H1 (cell line): ENCODE data around the gene SIGLEC6. TPM values are rescaled to one million over a fixed set of nuclear protein-coding genes. Genes with fewer than 3 reads are reported as not detected.

Source experiments
- CTCF ChIA-PET: fragments of 300-600 bp; sonication (Branson Sonifier 250); formaldehyde crosslinking; loops from one replicate; lab custom pipeline; 2021; ENCODE audit not compliant: partially characterized antibody; lab: Charles Lee
- POLR2A ChIA-PET: fragments of 300-600 bp; sonication (Branson Sonifier 250); formaldehyde crosslinking; loops from one replicate; lab custom pipeline; 2021; ENCODE audit warnings: inconsistent platforms; ENCODE audit not compliant: partially characterized antibody; lab: Charles Lee
- DNase-seq, 2 experiments: peaks; one replicate each; pipeline versions ENCODE4 v3.0.0 to v3.0.0-alpha.2; 2010 to 2022; ENCODE audit warnings: low spot score in 2 of 2, low read depth in 1 of 2, mixed read lengths in 1 of 2
- FAIRE-seq: peaks from 2 replicates; lab custom pipeline; 2011; peaks lifted over from hg19 to GRCh38; lab: Jason Lieb, UNC
- H2AFZ ChIP-seq: 2 replicates; pipeline ENCODE4 v1.8.1; 2012; ENCODE audit warnings: low read length, inconsistent platforms
- H2AK5ac ChIP-seq: 2 replicates; pipeline ENCODE4 v1.6.1; 2013; ENCODE audit warnings: low read depth, low read length
- H2BK120ac ChIP-seq: replicated peaks from 2 replicates; pipeline ENCODE3; 2013; ENCODE audit warnings: low read depth, low read length, inconsistent platforms
- H2BK12ac ChIP-seq: 2 replicates; pipeline ENCODE4 v1.6.1; 2013; ENCODE audit warnings: low read depth, low read length
- H2BK15ac ChIP-seq: 2 replicates; pipeline ENCODE4 v1.6.1; 2013; ENCODE audit warnings: low read length
- H2BK20ac ChIP-seq: 2 replicates; pipeline ENCODE4 v1.6.1; 2013; ENCODE audit warnings: low read length
- H2BK5ac ChIP-seq: 2 replicates; pipeline ENCODE4 v1.6.1; 2013; ENCODE audit warnings: low read depth, low read length
- H3K14ac ChIP-seq: 2 replicates; pipeline ENCODE4 v1.6.1; 2013; ENCODE audit warnings: inconsistent platforms; ENCODE audit not compliant: insufficient read length
- H3K18ac ChIP-seq: 2 replicates; pipeline ENCODE4 v1.6.1; 2013; ENCODE audit warnings: low read length; ENCODE audit errors: extremely low read depth
- H3K23ac ChIP-seq: 2 replicates; pipeline ENCODE4 v1.6.1; 2013; ENCODE audit warnings: inconsistent platforms; ENCODE audit not compliant: insufficient read length
- H3K23me2 ChIP-seq: 2 replicates; pipeline ENCODE4 v1.6.1; 2013; ENCODE audit warnings: low read depth, low read length
- H3K27ac ChIP-seq: 2 replicates; pipeline ENCODE4 v1.6.1; 2011; ENCODE audit warnings: low read depth, low read length, inconsistent platforms
- H3K27me3 ChIP-seq, 4 experiments: replicated peaks in 1 of 4; 1 replicate in 1 of 4; 2 replicates in 3 of 4; pipeline versions ENCODE4 v1.6.1 to v1.8.1; 2011 to 2013; ENCODE audit warnings: low read length in 3 of 4, mild to moderate bottlenecking in 3 of 4, inconsistent platforms in 2 of 4, mixed read lengths in 2 of 4, moderate library complexity in 1 of 4; ENCODE audit not compliant: control insufficient read depth in 3 of 4, insufficient read depth in 3 of 4; ENCODE audit errors: extremely low read depth in 1 of 4
- H3K36me3 ChIP-seq, 4 experiments: 2 replicates each; pipeline versions ENCODE4 v1.6.1 to v1.8.1; 2011 to 2013; ENCODE audit warnings: mild to moderate bottlenecking in 4 of 4, low read length in 3 of 4, moderate library complexity in 2 of 4, control low read depth in 1 of 4, inconsistent platforms in 1 of 4; ENCODE audit not compliant: insufficient read depth in 4 of 4, control insufficient read depth in 2 of 4
- H3K4ac ChIP-seq: replicated peaks from 2 replicates; pipeline ENCODE3; 2013; ENCODE audit warnings: low read length, low read depth, mixed read lengths, inconsistent platforms; ENCODE audit not compliant: insufficient read length
- H3K4me1 ChIP-seq, 4 experiments: replicated peaks in 1 of 4; 1 replicate in 1 of 4; 2 replicates in 3 of 4; pipeline versions ENCODE4 v1.6.1 to v1.8.1; 2011 to 2013; ENCODE audit warnings: low read length in 3 of 4, inconsistent platforms in 2 of 4, mixed read lengths in 1 of 4; ENCODE audit not compliant: insufficient read depth in 4 of 4, control insufficient read depth in 3 of 4
- H3K4me2 ChIP-seq, 2 experiments: 2 replicates each; pipeline versions ENCODE4 v1.6.1 to v1.8.1; 2011 to 2013; ENCODE audit warnings: low read depth in 2 of 2, low read length in 2 of 2, control low read depth in 1 of 2, inconsistent platforms in 1 of 2, mild to moderate bottlenecking in 1 of 2; ENCODE audit not compliant: insufficient read depth in 1 of 2
- H3K4me3 ChIP-seq, 4 experiments: fragments of 200-600, 300-600 bp in 1 of 4; sonication (generic), shearing (Covaris generic), sonication (Bioruptor Twin) in 1 of 4; 2 replicates each; pipeline versions ENCODE4 v1.5.1 to v1.8.1; 2011 to 2016; ENCODE audit warnings: low read length in 4 of 4, low read depth in 3 of 4, control low read depth in 2 of 4, inconsistent platforms in 2 of 4, mild to moderate bottlenecking in 2 of 4, mixed read lengths in 1 of 4, moderate library complexity in 1 of 4; ENCODE audit not compliant: insufficient read depth in 2 of 4; ENCODE audit errors: extremely low read depth in 1 of 4
- H3K56ac ChIP-seq: replicated peaks from 2 replicates; pipeline ENCODE3; 2013; ENCODE audit warnings: low read depth, mild to moderate bottlenecking, mixed read lengths, low read length, inconsistent platforms; ENCODE audit not compliant: insufficient read length
- H3K79me1 ChIP-seq: 2 replicates; pipeline ENCODE4 v1.6.1; 2013; ENCODE audit warnings: low read depth, low read length, control low read depth
- H3K79me2 ChIP-seq, 2 experiments: 2 replicates each; pipeline versions ENCODE4 v1.6.1 to v1.8.1; 2012 to 2013; ENCODE audit warnings: low read length in 2 of 2, mild to moderate bottlenecking in 2 of 2, inconsistent platforms in 1 of 2; ENCODE audit not compliant: insufficient read depth in 2 of 2, control insufficient read depth in 1 of 2
- H3K9ac ChIP-seq, 4 experiments: replicated peaks in 1 of 4; 1 replicate in 1 of 4; 2 replicates in 3 of 4; pipeline versions ENCODE4 v1.6.1 to v1.8.1; 2011 to 2013; ENCODE audit warnings: low read depth in 3 of 4, low read length in 3 of 4, control low read depth in 2 of 4, mild to moderate bottlenecking in 2 of 4, moderate library complexity in 2 of 4, inconsistent platforms in 1 of 4; ENCODE audit errors: extremely low read depth in 1 of 4
- H3K9me3 ChIP-seq, 2 experiments: 2 replicates each; pipeline versions ENCODE4 v1.6.1 to v1.8.1; 2012 to 2013; ENCODE audit warnings: mild to moderate bottlenecking in 2 of 2, moderate library complexity in 2 of 2, control low read depth in 1 of 2, inconsistent platforms in 1 of 2, low read depth in 1 of 2, low read length in 1 of 2, mixed read lengths in 1 of 2; ENCODE audit not compliant: insufficient read depth in 2 of 2
- H4K20me1 ChIP-seq, 2 experiments: replicated peaks in 1 of 2; 2 replicates each; pipeline versions ENCODE3 to v1.8.1; 2011 to 2013; ENCODE audit warnings: inconsistent platforms in 2 of 2, low read length in 2 of 2, mild to moderate bottlenecking in 1 of 2; ENCODE audit not compliant: insufficient read depth in 2 of 2, control insufficient read depth in 1 of 2
- H4K5ac ChIP-seq: 2 replicates; pipeline ENCODE4 v1.6.1; 2013; ENCODE audit warnings: low read length, low read depth, mixed read lengths, inconsistent platforms; ENCODE audit not compliant: insufficient read length
- H4K8ac ChIP-seq: 2 replicates; pipeline ENCODE4 v1.8.0; 2013; ENCODE audit warnings: mild to moderate bottlenecking, moderate library complexity, low read length, inconsistent platforms; ENCODE audit not compliant: insufficient read depth; ENCODE audit errors: extremely low read depth
- H4K91ac ChIP-seq: replicated peaks from 2 replicates; pipeline ENCODE3; 2013; ENCODE audit warnings: low read length, mixed read lengths, inconsistent platforms; ENCODE audit not compliant: insufficient read length
- GABPA ChIP-seq: IDR thresholded peaks from 2 replicates; pipeline ENCODE4 v1.6.1; 2011; ENCODE audit warnings: mild to moderate bottlenecking, low read length, moderate library complexity, borderline replicate concordance; ENCODE audit not compliant: insufficient read depth
- MAFK ChIP-seq: IDR thresholded peaks from 2 replicates; pipeline ENCODE4 v1.6.1; 2012; ENCODE audit warnings: low read depth, mild to moderate bottlenecking, improper control_type of control experiment, low read length
- RBBP5 ChIP-seq: IDR thresholded peaks from 2 replicates; pipeline ENCODE4 v1.7.1; 2012; ENCODE audit warnings: low read depth, mild to moderate bottlenecking, inconsistent platforms, low read length, moderate library complexity, borderline replicate concordance
- SP2 ChIP-seq: IDR thresholded peaks from 2 replicates; pipeline ENCODE4 v1.6.1; 2012; ENCODE audit warnings: mild to moderate bottlenecking, low read length, inconsistent platforms
- TBP ChIP-seq: IDR thresholded peaks from 2 replicates; pipeline ENCODE4 v1.6.1; 2011; ENCODE audit warnings: low read depth, low read length, improper control_type of control experiment
- YY1 ChIP-seq: IDR thresholded peaks from 2 replicates; pipeline ENCODE4 v1.6.1; 2011; ENCODE audit warnings: low read depth, mild to moderate bottlenecking, low read length
- WGBS, 2 experiments: shearing (Covaris generic) in 1 of 2; methylation state at CpG; one replicate each; pipeline versions ENCODE4 v1.1.6 to v1.1.7; 2013 to 2015; ENCODE audit warnings: low lambda C conversion rate in 2 of 2, mixed read lengths in 2 of 2, inconsistent platforms in 1 of 2, low coverage in 1 of 2, missing lambda C conversion rate in 1 of 2; ENCODE audit not compliant: insufficient replicate concordance in 2 of 2, insufficient coverage in 1 of 2, insufficient read length in 1 of 2; ENCODE audit errors: extremely low coverage in 1 of 2, missing lambda C conversion rate in 1 of 2; 5-methylcytosine and 5-hydroxymethylcytosine counted together
- polyA plus RNA-seq, 7 experiments: library from polyadenylated mRNA; depleted of rRNA in 3 of 7; stranded (reverse) in 5 of 7; unstranded in 2 of 7; fragments of >200 nt in 5 of 7; fragments of 200-250 nt in 2 of 7; gene quantifications; 1 replicate in 5 of 7; 2 replicates in 1 of 7; 4 replicates in 1 of 7; pipeline versions ENCODE4 v1.2.1 to v1.2.3, GENCODE V29; 2011 to 2013; ENCODE audit warnings: missing spikeins in 2 of 7, mixed read lengths in 2 of 7
- total RNA-seq: library from RNA; stranded (reverse); fragmentation: NEBNext Ultra II Directional; extraction: Animal tissue kit (Norgen Biotek cat#: 25700); gene quantifications from 2 replicates; pipeline ENCODE4 v1.2.1, GENCODE V29; 2021

SIGLEC6 gene
- total and polyA plus RNA-seq, 2 of the 8 experiments (the other 6 are each of a cell fraction or from before 2014, with no cell fraction given) = 0.05 TPM; not detected in 1

GRCh38 chr19:51547397-51548212 lies 16.1 kb upstream of the SIGLEC6 start:
- no peak for TF ChIP-seq YY1
- no peak for TF ChIP-seq GABPA
- TF ChIP-seq RBBP5 = no peak
- TF ChIP-seq TBP = no peak
- TF ChIP-seq SP2 = no peak
- no peak for TF ChIP-seq MAFK
- TF ChIP-seq, all 59 proteins: peak for 0
- no peak overlapping the region for H3K18ac ChIP-seq
- peaks cover 39 to 63% of the 10 kb centered on the region in 2 experiments for H3K9me3 ChIP-seq
- no peak overlapping the region for H3K4ac ChIP-seq
- H3K27ac ChIP-seq = no peak overlapping the region
- no peaks in the 10 kb centered on the region for H3K36me3 ChIP-seq
- no peak overlapping the region for H3K23ac ChIP-seq
- CTCF ChIA-PET = interaction anchor here (0.9 to 1.6 kb wide), 3 partner anchors 17 to 75 kb away, joined by 3 read pairs; no protein-coding TSS in a partner anchor
- no peak overlapping the region for H3K9ac ChIP-seq
- H3K14ac ChIP-seq = no peak overlapping the region
- H3K79me2 ChIP-seq = no peaks in the 10 kb centered on the region
- FAIRE-seq (no peak), DNase-seq (no peak)
- no peak overlapping the region for H2BK12ac ChIP-seq
- no peak overlapping the region for H3K56ac ChIP-seq
- no peak overlapping the region for H3K4me2 ChIP-seq
- no peak overlapping the region for H4K8ac ChIP-seq
- no peak overlapping the region for H3K4me3 ChIP-seq
- no peak overlapping the region for H2AK5ac ChIP-seq
- no peak overlapping the region for H2BK15ac ChIP-seq
- H4K91ac ChIP-seq = no peak overlapping the region
- no peaks in the 10 kb centered on the region for H4K20me1 ChIP-seq
- POLR2A ChIA-PET = interaction anchor here (1.4 kb wide), 1 partner anchor 9 kb away, joined by 4 read pairs; no protein-coding TSS in a partner anchor
- no peak overlapping the region for H2AFZ ChIP-seq
- no peaks in the 10 kb centered on the region for H3K4me1 ChIP-seq
- H3K23me2 ChIP-seq = no peaks in the 10 kb centered on the region
- H3K27me3 ChIP-seq = no peaks in the 10 kb centered on the region
- no peak overlapping the region for H2BK120ac ChIP-seq
- WGBS, 2 experiments = 53% methylated on average over 7 of the region's 7 CpGs; no CpG with 5 or more reads in 1 of the 2 experiments
- H4K5ac ChIP-seq = no peak overlapping the region
- H3K79me1 ChIP-seq = no peaks in the 10 kb centered on the region
- no peak overlapping the region for H2BK20ac ChIP-seq
- H2BK5ac ChIP-seq = no peak overlapping the region
